ENCODE data around the gene VNN1.

Gene VNN1

GRCh38 chr6:132734694-132735236 lies 20.9 kb upstream of the VNN1 start:
- TF ChIP-seq ZNF274 (IDR thresholded peaks at IDR 0.05; ENCODE audit: low read depth, low read length): no peak
- no peak overlapping the region for H3K4me3 ChIP-seq (ENCODE audit: low read length)

GRCh38 chr6:132733814-132734213 lies 20.0 kb upstream of the VNN1 start:
- no peak for TF ChIP-seq ZNF274 (IDR thresholded peaks at IDR 0.05; ENCODE audit: low read depth, low read length)
- H3K4me3 ChIP-seq (ENCODE audit: low read length): no peak overlapping the region

- TF ChIP-seq ZNF274 (IDR thresholded peaks at IDR 0.05; ENCODE audit: low read depth, low read length): no peak
- H3K4me3 ChIP-seq (ENCODE audit: low read length): no peak overlapping the region
Measured at GRCh38 chr6:132733283-132733682, 19.4 kb upstream of the VNN1 start.

GRCh38 chr6:132731086-132731485 lies 17.2 kb upstream of the VNN1 start:
- no peak overlapping the region for H3K4me3 ChIP-seq (ENCODE audit: low read length)
- TF ChIP-seq ZNF274 (IDR thresholded peaks at IDR 0.05; ENCODE audit: low read depth, low read length): no peak

GRCh38 chr6:132730560-132730959 lies 16.7 kb upstream of the VNN1 start:
- H3K4me3 ChIP-seq (ENCODE audit: low read length): no peak overlapping the region
- TF ChIP-seq ZNF274 (IDR thresholded peaks at IDR 0.05; ENCODE audit: low read depth, low read length): no peak

GRCh38 chr6:132728616-132729015 lies 14.8 kb upstream of the VNN1 start:
- TF ChIP-seq ZNF274 (IDR thresholded peaks at IDR 0.05; ENCODE audit: low read depth, low read length): no peak

GRCh38 chr6:132726608-132726975 lies 12.7 kb upstream of the VNN1 start:
- TF ChIP-seq ZNF274 (IDR thresholded peaks at IDR 0.05; ENCODE audit: low read depth, low read length): no peak
- H3K4me3 ChIP-seq (ENCODE audit: low read length): no peak overlapping the region

More at GRCh38 chr6:132728616-132729015, 14.8 kb upstream of the VNN1 start:
- H3K4me3 ChIP-seq (ENCODE audit: low read length): no peak overlapping the region

- TF ChIP-seq ZNF274 (IDR thresholded peaks at IDR 0.05; ENCODE audit: low read depth, low read length): no peak
- no peak overlapping the region for H3K4me3 ChIP-seq (ENCODE audit: low read length)
Measured at GRCh38 chr6:132725947-132726607, 12.2 kb upstream of the VNN1 start.

- H3K4me3 ChIP-seq (ENCODE audit: low read length): no peak overlapping the region
- no peak for TF ChIP-seq ZNF274 (IDR thresholded peaks at IDR 0.05; ENCODE audit: low read depth, low read length)
Measured at GRCh38 chr6:132725471-132725870, 11.6 kb upstream of the VNN1 start.

GRCh38 chr6:132719736-132720448 lies 6.0 kb upstream of the VNN1 start:
- no peak for TF ChIP-seq ZNF274 (IDR thresholded peaks at IDR 0.05; ENCODE audit: low read depth, low read length)
- no peak overlapping the region for H3K4me3 ChIP-seq (ENCODE audit: low read length)

- no peak for TF ChIP-seq ZNF274 (IDR thresholded peaks at IDR 0.05; ENCODE audit: low read depth, low read length)
- H3K4me3 ChIP-seq (ENCODE audit: low read length): no peak overlapping the region
Measured at GRCh38 chr6:132715881-132716637, 2.2 kb upstream of the VNN1 start.

- TF ChIP-seq ZNF274 (IDR thresholded peaks at IDR 0.05; ENCODE audit: low read depth, low read length): no peak
- no peak overlapping the region for H3K4me3 ChIP-seq (ENCODE audit: low read length)
Measured at GRCh38 chr6:132715204-132715603, 1.3 kb upstream of the VNN1 start.

- no peak overlapping the region for H3K4me3 ChIP-seq (ENCODE audit: low read length)
- TF ChIP-seq ZNF274 (IDR thresholded peaks at IDR 0.05; ENCODE audit: low read depth, low read length): no peak
Measured at GRCh38 chr6:132714160-132714559, 305 bp upstream of the VNN1 start.

GRCh38 chr6:132712366-132712765 lies 1.5 kb downstream of the VNN1 start:
- TF ChIP-seq ZNF274 (IDR thresholded peaks at IDR 0.05; ENCODE audit: low read depth, low read length): no peak
- H3K4me3 ChIP-seq (ENCODE audit: low read length): no peak overlapping the region

Measured in GM08714 (cell line).